Measurements from ENCODE around the gene MED29. TPM values are rescaled to one million over a fixed set of nuclear protein-coding genes. Genes with fewer than 3 reads are reported as not detected.

Gene MED29
- total RNA-seq, 2 donors from 2014 or later, result 29.9 to 32.3 TPM

- H3K9me3 ChIP-seq, result no peaks in the 10 kb centered on the region
- no peak for TF ChIP-seq CTCF (IDR thresholded peaks at IDR 0.05)
- peak overlapping the region; percentile 20 to 53 for H3K27ac ChIP-seq
- H3K36me3 ChIP-seq, result peaks cover 43% of the 10 kb centered on the region
- no peaks in the 10 kb centered on the region for H3K27me3 ChIP-seq
- DNase-seq (ENCODE audit: low spot score), result no peak
- H3K4me1 ChIP-seq, result peaks cover 0 to 22% of the 10 kb centered on the region in 2 donors
- no peak overlapping the region for H3K4me3 ChIP-seq
Observed at GRCh38 chr19:39363901-39364457, 27.2 kb upstream of the MED29 start.

- Histone ChIP-seq H3K36me3 (peaks cover 43% of the 10 kb centered on the region), H3K9me3 (no peaks in the 10 kb centered on the region), H3K27ac (no peak overlapping the region), H3K4me3 (no peak overlapping the region), H3K27me3 (no peaks in the 10 kb centered on the region), H3K4me1 (peaks cover 0 to 22% of the 10 kb centered on the region in 2 donors)
- TF ChIP-seq CTCF (IDR thresholded peaks at IDR 0.05), result no peak
- DNase-seq (ENCODE audit: low spot score), result no peak
Observed at GRCh38 chr19:39365531-39365930, 25.6 kb upstream of the MED29 start.

DNA sequence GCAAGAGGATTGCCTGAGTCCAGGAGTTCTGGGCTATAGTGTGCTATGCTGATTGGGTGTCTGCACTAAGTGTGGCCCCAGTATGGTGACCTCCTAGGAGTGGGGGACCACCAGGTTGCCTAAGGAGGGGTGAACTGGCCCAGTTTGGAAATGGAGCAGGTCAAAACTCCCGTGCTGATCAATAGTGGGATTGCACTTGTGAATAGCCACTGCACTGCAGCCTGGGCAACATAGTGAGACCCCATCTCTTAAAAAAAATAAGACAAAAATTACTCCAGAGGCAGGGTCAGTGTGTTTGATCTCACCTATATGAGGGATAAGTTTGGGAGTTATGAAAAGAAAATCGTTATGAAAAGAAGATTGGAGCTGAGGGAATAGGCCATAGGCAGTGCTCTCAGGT is 22.0 kb upstream of the MED29 start:
- Histone ChIP-seq H3K27ac (no peak overlapping the region), H3K36me3 (peaks cover 38% of the 10 kb centered on the region), H3K4me3 (no peak overlapping the region), H3K4me1 (peaks cover 0 to 23% of the 10 kb centered on the region in 2 donors), H3K9me3 (no peaks in the 10 kb centered on the region), H3K27me3 (no peaks in the 10 kb centered on the region)
- no peak for TF ChIP-seq CTCF (IDR thresholded peaks at IDR 0.05)
- no peak for DNase-seq (ENCODE audit: low spot score)

DNA sequence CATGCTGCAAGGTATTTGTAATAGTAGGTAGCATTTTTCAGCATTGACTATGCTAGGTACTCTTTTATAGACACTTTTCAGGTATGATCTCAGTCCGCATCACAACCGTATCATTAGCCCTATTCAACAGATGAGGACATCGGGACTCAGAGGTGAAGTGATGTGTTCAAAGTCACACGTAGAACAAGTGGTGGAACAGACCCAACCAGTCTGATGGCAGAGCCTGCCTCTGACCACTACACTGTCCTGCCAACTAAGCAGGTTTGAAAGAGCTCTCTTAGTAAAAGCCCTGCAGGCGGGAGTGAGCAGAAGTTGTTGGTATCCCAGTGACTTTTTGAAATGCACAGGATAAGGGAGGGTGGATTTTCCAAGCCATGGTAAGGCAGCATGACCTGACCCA is 20.4 kb upstream of the MED29 start:
- no peak for TF ChIP-seq CTCF (IDR thresholded peaks at IDR 0.05)
- no peaks in the 10 kb centered on the region for H3K27me3 ChIP-seq
- peaks cover 0 to 23% of the 10 kb centered on the region in 2 donors for H3K4me1 ChIP-seq
- H3K27ac ChIP-seq, result no peak overlapping the region
- no peaks in the 10 kb centered on the region for H3K9me3 ChIP-seq
- no peak for DNase-seq (ENCODE audit: low spot score)
- H3K4me3 ChIP-seq, result no peak overlapping the region
- H3K36me3 ChIP-seq, result peaks cover 43% of the 10 kb centered on the region

DNA sequence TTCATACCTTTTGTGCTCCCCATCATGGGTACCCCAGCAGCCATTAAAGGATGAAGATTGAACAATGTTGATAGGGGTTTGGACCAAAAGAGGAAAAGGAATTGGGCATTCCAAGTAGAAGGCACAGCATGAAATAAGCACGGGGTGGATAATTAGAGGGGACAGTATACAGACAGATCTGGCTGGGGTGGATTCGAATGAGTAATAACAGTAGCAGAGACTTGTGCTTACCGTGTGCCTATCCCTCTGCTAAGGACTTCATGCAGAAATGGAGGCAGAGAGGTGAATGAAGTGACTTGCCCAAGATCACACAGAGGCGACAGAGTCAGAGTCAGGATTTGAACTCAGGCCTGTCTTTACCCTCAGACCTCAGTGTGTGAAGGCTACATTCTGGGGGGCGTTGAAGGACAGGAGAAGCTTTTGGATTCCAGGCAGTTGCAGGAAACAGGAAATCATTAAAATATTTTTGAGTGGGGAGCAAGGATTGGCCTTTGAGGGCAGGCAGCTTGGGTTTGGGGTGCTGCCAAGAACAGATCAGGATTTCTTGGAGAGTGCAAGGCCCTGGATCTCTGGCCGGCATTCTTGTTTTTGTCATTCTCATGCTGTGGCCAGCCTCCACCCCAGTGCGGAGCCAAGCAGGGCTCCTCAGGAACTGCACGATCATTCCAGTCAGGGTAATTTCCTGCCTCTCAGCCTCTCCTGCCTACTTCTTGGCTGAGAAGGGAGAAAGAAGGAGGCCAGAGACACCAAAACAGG is 19.0 kb upstream of the MED29 start:
- H3K36me3 ChIP-seq, result peaks cover 52% of the 10 kb centered on the region
- no peak overlapping the region for H3K4me3 ChIP-seq
- peak overlapping the region; percentile 83 to 93 for H3K27ac ChIP-seq
- DNase-seq (ENCODE audit: low spot score), result peak; percentile 92
- TF ChIP-seq CTCF (IDR thresholded peaks at IDR 0.05), result no peak
- no peaks in the 10 kb centered on the region for H3K9me3 ChIP-seq
- peaks cover 0 to 23% of the 10 kb centered on the region in 2 donors for H3K4me1 ChIP-seq
- H3K27me3 ChIP-seq, result no peaks in the 10 kb centered on the region

Data from right atrium auricular region (tissue), 2 donors.